DMS114 treated with DMSO at 0.1 percent for 48 hours (cell line): ENCODE measurements around the gene UBAC1.

Source experiments
- DNase-seq: peaks from one replicate; lab custom pipeline; 2025; ENCODE audit not compliant: unreplicated experiment; lab: John Stamatoyannopoulos, UW

Gene UBAC1, protein sequence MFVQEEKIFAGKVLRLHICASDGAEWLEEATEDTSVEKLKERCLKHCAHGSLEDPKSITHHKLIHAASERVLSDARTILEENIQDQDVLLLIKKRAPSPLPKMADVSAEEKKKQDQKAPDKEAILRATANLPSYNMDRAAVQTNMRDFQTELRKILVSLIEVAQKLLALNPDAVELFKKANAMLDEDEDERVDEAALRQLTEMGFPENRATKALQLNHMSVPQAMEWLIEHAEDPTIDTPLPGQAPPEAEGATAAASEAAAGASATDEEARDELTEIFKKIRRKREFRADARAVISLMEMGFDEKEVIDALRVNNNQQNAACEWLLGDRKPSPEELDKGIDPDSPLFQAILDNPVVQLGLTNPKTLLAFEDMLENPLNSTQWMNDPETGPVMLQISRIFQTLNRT

GRCh38 chr9:135961277-135961715 lies at the start of gene UBAC1:
UBAC1 (minus strand) TSS chr9:135961373; CDS start chr9:135961162, 211 bp downstream.
- DNase-seq, result peak; percentile 85

GRCh38 chr9:136010615-136011361 lies 49.6 kb upstream of the UBAC1 start:
- no peak for DNase-seq

DNA sequence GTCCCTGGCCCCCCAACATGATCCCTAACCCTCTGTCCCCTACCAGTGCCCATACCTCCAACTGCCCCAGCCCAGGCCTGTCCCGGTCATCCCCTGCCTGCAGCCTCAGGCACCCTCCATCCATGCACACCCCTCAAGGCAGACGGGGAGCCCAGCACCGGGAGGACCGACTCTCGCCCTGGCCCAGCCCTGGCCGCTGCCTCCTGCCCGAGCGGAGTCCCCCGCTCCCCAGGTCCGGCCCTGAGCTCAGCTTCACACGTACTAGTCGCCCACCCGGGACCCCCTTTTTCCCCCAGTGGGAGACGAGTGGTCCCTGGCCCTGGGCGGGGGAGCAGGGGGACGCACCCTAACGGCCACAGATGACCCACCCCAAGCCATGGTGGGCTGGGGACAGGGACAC lies 49.0 kb upstream of the UBAC1 start:
- DNase-seq, result no peak

- DNase-seq, result no peak
Observed at GRCh38 chr9:136009516-136009915, 48.3 kb upstream of the UBAC1 start.

GRCh38 chr9:136008693-136008997 lies 47.5 kb upstream of the UBAC1 start:
- no peak for DNase-seq

DNA sequence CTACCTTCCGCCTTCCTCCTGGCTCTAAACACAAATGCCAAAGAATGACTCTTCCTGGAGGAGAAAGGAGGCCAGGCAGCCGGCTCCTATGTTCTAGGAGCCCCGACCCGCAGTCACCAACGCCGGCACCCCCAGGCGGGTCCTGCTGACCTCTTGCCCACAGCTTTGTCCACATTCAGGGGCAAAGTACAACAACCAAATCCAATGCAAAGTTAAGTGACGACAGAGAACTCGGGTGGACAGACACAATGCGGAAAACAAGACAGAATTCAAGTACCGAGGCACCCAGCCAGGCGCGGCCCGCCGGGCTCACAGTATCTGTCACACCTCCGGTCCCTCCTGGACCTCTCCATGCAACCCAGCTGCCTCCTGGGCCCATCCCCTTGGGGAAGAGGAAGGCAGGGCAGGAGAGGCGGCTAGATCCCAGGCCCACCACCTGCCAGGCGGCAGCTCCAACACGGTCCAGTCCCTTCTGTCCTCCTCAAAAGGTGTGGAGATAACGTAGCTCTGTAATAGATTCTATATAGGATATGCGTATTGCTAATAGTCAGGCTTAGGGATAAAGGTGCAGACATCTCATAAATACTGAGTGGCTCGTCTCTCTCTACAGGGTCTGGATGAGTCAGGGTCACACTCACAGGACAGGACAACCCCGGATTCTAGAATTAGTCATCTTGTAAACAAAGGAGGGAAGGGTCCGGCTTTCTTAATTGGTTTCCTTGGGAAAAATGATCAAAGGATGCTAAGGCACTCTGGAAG lies 46.9 kb upstream of the UBAC1 start:
- no peak for DNase-seq

- no peak for DNase-seq
Observed at GRCh38 chr9:136007276-136007933, 46.2 kb upstream of the UBAC1 start.

DNA sequence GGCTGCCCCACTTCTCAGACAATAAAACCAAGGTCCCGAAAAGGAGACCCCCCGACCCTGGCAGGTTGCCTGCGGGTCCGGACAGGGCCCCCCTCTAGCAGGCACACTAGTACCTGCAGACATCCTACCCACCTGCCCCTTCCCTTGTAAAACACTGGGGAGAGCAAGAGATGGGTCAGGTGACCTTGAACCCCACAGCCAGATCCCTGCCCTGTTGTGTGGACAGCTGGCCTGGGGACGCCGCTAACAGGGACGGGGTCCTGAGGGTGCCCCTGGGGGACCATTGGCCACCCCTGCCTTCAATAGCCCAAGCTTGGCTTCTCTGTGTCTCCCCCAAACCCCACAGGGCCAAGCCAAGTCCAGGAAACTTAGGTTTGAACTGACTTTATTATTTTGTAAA lies 45.0 kb upstream of the UBAC1 start:
- DNase-seq, result no peak

- no peak for DNase-seq
Observed at GRCh38 chr9:136004712-136005111, 43.5 kb upstream of the UBAC1 start.

- no peak for DNase-seq
Observed at GRCh38 chr9:136004219-136004618, 43.0 kb upstream of the UBAC1 start.

DNA sequence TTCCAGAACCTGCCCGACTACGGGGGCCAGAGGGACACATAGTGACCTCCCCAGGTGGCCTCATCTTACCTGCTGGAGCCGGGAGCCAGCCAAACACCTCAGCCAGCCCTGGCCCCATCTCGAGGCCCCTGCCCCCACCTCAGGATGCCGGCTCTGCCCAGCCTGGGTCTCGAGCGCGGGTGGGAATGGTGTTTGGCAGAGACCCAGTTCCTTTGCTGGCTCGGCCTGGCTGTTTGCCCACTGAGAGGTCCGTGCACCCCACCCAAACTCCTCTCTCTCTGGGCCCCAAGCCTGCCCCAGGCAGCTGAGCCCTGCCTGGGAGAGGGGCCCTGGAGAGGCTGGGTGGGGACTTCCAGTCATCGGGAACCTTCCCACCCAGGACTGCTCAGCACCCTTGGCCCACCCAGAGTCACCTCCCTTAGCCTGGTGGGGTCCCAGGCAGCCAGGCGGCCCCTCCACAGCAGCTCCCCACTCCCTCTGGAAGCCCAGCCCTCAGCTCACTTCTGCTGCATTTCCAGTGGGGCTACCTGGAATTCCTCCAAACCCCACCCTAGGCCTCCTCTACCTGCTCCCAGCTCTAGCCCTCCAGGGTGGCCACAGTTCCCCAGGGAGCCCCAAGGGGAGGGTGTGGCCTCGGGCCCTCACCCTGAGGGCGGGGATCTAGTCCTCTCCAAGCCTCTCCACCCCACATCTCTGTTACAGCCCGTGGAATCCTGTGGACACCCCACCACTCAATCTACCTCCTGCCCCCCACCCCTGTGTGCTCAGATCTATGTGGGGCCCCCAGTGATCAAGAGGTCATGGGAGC lies 42.4 kb upstream of the UBAC1 start:
- no peak for DNase-seq

GRCh38 chr9:136002881-136003280 lies 41.7 kb upstream of the UBAC1 start:
- DNase-seq, result no peak

- DNase-seq, result no peak
Observed at GRCh38 chr9:136002215-136002614, 41.0 kb upstream of the UBAC1 start.

- DNase-seq, result no peak
Observed at GRCh38 chr9:136001231-136001630, 40.1 kb upstream of the UBAC1 start.

DNA sequence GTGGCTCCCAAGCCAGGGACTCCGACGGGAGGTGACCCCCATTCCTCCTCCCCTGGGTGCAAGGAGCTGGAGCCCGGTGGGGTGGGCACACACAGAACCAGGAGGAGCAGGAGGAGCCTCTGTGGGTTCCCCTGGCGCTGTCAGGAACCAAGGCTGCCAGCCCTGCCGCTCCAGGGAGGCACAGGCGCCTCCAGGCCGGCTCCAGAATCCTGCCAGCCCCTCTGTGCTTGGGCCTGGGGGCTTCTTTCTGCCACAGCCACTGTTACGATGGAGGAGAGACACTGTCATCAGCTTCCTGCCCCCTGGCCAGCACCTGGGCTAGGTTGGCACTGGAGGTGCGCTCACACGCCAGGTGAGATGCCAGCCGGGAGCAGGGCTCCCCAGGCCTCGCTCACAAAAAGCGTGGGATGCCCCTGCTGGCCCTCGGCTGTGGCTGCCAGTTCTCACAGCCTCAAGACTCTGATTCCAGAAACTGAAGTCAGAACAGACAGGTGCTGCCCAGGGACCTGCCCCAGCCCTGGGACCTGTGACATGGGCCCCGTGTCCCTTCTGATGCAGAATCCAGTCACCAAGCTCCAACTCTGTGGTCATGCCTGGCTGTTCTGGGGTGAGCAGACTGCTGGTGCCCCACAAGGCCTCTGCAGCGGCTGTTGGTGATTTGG lies 37.4 kb upstream of the UBAC1 start:
- DNase-seq, result no peak

GRCh38 chr9:135998016-135998380 lies 36.8 kb upstream of the UBAC1 start:
- DNase-seq, result no peak

DNA sequence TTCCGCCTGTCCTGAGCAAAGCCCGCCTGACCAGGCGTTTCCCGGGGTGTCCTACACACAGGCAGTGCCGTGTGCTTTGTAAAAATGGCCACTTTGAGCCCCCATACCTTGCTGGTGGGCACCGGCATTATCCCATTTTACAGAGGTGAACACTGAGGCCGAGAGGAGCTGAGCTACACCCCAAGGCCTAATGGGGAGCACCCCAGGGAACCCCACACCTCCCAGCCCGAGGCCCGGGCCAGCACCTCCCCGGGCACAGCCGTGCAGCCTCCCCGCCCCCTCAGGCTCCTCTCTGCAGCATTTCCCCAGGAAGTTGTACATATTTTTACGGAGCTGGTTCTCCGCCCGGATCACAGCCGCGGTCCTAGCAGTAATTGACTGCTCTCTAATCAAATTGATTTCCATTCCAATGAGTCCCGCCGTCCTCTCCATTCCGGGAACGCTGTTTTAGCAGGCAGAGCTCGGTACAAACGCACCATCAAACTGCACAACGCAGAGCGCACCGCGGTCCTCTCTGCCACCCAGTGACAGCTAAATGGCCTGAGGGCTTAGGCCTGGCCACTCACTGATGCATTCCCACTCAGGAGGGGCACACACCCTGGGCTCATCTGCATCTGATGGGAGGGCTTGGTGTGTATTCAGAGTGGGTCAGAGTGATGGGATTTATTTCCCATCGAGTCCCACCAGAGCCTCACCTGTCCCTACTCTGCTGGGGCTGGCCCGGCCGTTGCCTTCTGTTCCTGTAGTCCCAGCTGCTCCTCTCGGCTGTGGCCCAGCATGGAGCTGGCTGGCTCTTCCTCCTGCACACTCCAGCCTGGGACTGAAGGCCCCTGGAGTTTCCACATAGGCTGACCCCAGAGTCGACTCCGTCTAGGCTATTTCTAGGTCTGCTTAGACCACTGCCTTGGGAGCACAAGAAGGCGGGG lies 36.2 kb upstream of the UBAC1 start:
- DNase-seq, result no peak

- no peak for DNase-seq
Observed at GRCh38 chr9:135995816-135996215, 34.6 kb upstream of the UBAC1 start.
